ENCODE results near the gene BDH2.

Gene BDH2

DNA sequence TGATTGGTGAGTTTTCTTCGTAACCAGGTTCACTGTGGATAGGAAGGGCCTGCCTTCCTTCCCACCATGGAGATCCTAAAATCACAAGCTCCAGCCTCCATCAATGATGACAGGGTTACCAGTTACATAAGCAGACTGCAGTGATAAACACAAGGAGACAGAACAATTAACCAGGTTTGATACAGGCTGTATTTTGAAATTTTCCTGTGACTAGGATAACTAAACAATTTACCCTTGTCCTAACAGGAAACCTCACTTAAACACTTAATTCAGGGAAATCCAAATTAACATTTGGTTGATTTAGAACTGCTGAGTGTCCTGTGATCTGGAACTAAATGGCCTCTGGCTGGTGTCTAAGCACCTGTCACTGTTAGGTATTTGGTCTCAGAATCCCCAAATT, 20.0 kb downstream of the BDH2 start:
- no peak for DNase-seq

DNA sequence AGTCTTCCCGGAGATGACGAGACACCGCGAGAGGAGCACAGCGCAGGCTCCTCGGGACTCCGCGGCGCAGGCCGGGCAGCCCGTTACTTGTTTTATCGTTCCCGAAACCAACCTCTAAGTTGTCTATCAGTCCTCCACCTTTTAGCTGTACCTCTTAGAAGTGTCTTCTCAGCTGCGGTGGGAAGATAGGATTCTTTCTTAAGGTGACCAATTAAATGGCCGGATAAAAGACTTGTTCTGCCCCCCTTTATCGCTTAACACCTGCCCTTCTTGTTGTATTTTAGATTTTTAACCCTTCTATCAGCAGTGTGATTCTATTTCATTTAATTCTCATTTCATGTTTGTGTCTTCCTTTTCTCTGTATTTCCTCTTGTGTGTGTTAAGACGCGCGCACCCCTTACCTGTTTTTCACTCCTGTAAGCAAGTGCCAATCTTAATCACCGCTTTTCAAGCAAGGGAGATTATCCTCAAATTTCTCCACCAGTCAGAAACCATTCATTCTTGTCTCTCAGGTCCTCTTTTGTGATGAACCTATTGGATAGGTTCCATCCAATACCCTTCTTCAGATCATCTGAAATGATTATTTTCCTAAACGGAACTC, 22.8 kb downstream of the BDH2 start, which contains the start of gene SLC9B2:
Gene SLC9B2, minus strand, starts transcription at position 15 of the 601 bp plus-strand sequence. CDS start 9,211 bp downstream, outside the sequence.
- peak; percentile 15 for DNase-seq

DNA sequence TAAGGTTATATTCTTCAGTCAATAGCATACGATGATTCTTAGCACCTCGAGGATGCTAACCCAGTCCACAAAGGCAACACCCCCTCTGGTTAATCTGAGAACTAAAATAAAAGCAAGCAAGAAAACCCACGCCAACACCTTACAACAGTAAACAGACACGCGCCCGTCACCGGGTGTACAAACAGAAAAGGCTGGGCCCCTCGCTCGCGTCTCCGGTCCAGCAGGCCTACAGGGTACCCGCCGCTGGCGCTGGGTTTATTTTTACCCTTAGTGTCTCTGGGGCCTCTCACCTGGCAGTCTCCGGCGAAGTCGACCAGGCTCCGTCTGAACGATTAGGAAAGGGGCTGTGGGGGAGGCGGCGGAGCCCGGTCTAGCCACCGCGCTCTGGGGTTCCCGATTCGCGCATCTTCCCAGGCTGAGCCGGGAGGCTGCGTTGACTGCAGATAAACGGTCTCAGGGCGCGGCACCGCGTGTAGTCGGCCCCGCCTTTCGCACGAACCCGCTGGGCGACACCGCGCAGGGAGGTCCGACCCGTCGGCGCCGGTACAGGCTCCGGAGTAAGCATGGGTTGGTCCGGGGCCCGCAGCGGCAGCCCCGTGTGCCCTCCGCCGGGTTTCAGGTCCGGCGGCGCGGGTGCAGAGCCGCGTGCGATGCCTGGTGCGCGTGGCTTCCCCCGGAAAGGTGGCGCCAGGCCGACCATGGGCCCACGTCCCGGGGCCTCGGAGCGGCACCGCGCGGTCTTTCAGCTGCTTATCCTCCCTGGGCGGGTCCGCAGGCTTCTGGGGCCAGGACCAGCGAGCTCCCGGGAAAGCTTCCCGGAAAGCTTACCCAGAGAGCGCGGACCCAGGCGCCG, 23.5 kb downstream of the BDH2 start:
- peak; percentile 73 for DNase-seq

DNA sequence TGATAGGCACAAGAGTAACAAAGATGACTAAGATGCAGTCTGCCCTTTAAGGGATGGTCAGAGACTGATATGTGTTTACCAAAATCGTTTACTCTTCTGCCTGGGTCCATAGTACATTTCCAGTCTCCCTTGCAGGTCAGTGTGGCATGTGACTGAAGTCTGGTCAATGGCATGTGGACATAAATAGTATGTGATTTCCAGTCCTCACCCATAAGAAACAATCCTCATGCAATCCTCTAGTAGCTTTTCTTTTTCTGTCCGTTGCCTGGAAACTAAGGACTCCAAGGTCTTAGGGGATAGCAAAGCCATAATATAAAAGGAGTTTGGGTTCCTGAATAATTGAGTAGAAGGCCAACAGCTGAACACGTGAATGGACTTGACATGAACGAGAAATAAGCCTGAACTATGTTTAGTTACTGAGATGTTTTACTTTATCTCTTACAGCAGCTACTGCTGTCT, 24.2 kb downstream of the BDH2 start:
- no peak for DNase-seq

DNA sequence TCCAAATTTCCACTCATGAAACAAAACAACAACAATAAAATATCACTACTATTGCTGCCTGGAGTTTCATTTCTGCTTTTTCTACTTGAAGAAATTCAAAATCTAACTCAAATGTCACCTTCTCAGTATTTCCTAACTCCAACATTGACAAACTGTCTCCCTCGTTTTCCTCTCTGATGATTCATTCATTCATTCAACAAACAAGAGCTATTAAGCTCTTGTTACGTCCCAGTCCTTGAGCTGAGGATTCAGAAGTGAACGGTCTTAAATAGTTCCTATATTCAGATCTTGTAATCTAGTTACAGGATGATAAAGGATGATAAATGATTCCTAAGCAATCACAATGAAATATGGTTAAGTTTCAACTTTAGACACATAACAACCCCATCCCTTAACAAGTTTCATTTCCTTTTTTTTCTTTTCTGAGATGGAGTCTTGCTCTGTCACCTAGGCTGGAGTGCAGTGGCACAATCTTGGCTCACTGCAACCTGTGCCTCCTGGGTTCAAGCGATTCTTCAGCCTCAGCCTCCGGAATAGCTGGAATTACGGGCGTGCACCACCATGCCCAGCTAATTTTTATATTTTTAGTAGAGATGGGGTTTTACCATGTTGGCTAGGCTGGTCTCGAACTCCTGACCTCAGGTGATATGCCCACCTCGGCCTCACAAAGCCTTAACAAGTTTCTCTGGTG, 24.7 kb downstream of the BDH2 start:
- DNase-seq, result no peak

DNA sequence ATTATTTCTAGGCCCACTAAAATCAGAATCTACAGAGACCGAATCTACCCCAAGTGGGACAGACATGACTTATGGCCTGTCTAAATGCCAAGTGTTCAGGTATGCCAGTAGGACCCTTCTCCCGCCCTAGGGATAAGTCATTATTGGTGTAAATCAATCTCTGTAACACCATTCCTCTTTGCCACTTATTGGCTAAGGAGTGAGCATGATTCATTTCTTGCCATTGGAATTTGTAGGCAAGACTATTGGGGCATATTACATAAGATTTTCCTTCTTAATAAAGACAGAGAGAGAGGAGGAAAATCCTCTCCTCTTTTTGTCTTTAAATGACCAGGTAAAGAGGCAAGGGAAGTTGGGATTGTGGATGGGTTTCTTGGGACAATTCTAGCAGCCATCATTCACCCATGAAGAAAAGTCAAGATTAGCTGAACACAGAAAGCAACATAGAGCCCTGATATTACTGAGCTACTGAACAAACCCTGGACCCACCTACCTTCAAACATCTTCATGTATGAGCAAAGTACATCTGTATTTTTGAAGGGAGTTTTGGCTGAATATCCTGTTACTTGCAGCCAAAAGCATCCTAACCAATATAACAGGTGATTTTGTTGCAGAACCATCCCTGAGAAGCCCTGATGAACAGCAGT, 25.7 kb downstream of the BDH2 start:
- no peak for DNase-seq

DNA sequence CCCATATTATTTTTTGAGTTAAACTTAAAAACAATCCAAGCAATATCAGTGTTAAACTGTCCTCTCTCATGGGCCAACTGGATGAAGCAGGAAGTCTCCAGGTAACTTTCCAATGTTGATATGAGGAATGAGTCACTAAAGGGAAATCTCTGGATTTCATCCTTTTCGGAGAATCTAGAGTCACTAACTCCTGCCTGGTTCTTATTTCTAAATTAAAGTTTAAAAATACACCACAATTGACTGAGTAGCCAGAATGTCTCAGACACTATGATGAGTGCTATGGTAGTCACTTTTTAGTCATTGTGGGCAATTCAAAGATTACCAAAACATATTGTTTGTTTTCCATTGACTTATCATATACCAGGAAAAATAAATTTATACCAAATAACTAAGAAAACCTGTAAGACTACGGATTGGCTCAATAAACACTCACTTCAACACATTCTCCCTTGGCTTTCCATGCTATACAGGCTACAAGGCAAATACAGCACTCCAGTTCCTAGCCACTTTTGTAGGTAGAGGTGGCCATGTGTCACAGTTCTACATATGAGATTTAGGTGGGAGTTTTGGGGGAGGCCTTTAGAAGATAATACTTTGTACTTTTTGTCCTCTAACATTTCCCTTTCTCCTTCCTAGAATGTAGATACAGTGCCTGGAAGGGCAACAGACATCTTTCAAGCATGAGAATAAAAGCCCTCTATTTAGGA, 31.6 kb downstream of the BDH2 start:
- no peak for DNase-seq

DNA sequence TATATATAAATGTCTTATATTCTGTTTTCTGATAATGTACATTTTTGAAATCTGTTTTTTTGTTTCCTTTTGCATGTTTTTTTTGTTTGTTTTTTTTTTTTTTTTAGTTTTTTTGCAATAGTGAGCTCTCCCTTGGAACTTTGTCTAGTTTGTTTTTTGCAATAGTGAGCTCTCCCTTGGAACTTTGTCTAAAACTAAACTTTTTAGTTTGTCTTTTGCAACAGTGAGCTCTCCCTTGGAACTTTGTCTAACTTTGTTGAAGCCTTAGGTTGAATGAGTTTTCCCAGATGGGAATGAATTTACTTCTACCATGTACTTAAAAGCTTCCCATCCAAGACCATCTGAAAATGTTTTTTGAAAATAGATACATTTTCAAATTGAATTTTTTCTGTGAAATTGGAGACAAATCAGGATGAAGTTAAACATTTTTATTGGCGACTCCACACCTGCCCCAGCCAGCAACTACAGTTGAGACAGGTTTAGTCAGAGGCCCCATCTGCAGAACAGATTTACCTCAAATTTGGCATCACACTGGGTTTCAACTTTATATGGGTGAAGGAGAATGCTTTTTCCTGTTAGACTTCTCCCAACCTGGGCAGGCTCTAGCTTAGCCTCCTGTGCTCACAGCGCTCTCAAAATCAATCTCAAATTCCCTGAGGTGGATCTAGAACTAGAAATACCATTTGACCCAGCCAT, 39.0 kb downstream of the BDH2 start:
- DNase-seq, result no peak

DNA sequence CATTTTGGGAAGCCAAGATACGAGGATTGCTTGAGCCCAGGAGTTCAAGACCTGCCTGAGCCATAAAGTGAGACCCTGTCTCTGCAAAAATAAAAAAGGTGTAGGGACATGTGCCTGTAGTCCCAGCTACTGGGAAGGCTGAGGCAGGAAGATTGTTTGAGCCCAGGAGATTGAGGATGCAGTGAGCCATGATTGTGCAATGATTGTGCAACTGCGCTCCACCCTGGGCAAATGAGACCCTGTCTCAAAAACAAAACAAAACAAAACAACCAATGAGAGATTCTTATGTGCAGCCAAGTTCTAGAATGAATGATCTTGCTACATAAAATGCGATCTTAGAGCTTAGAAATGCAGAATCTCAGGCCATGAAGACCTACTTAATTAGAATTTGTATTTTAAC, 45.6 kb downstream of the BDH2 start:
- no peak for DNase-seq

DNA sequence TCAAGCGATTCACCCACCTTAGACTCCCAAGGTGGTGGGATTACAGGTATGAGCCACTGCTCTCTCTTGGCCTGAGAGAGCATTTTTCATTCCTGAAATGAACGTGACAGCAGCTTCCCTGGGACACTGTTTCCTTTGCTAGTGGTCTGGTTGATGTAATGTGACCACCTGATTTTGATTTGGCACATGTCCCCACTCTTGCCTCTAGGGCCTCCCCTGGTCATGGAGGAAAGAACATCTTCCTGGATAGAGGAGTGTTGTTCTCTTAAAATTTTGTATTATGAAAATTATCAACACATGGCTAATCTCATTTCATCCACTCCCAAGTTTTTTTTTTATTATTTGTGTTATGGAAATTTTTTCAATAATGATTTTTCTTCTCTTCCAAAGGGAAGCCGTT, 46.9 kb downstream of the BDH2 start:
- no peak for DNase-seq

DNA sequence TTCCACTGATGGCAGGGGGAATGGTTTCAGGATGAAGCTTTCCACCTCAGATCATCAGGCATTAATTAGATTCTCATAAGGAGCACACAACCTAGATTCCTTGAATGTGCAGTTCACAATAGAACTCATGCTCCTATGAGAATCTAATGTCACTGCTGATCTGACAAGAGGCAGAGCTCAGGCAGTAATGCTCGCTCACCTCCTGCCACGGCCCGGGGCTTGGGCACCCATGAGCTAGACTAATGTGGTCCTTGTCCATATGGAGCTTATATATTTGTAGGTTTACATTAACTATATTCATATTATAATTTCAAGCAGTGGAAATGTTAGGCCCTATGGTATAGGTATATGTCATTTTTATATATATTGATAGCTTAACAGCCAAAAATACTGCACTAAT, 47.5 kb downstream of the BDH2 start:
- no peak for DNase-seq

DNA sequence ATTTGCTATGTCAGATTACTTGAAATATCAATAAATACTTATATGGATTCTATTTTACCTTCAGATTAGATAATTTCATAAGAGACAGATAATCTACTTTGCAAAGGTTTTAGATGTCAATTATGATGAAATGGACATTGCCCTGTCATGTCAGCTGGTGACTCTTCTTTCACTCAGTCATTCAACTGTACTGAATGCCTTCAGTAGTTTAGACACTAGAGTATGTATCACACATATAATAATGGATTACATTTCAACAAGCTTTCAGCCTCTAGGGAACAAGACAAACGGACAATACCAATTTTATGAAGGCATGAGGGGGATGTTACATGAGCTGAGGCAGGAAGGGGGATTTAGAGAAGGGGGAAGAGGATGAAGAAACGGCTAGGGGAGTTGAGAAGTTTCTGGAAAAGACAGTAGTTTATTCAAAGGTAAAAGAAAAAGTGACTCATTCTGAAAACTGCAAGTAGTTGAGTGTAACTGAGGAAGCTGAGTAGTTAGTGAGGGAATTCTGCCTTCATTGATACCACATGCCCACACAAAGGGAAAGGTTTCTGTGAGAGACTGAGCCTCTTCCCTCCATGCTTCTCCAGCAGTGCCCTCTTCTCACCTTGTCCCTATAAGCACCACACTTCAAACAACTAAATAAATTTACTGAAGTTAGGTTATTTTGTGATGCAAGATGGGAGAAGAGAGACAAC, 48.7 kb downstream of the BDH2 start:
- DNase-seq, result peak; percentile 18

DNA sequence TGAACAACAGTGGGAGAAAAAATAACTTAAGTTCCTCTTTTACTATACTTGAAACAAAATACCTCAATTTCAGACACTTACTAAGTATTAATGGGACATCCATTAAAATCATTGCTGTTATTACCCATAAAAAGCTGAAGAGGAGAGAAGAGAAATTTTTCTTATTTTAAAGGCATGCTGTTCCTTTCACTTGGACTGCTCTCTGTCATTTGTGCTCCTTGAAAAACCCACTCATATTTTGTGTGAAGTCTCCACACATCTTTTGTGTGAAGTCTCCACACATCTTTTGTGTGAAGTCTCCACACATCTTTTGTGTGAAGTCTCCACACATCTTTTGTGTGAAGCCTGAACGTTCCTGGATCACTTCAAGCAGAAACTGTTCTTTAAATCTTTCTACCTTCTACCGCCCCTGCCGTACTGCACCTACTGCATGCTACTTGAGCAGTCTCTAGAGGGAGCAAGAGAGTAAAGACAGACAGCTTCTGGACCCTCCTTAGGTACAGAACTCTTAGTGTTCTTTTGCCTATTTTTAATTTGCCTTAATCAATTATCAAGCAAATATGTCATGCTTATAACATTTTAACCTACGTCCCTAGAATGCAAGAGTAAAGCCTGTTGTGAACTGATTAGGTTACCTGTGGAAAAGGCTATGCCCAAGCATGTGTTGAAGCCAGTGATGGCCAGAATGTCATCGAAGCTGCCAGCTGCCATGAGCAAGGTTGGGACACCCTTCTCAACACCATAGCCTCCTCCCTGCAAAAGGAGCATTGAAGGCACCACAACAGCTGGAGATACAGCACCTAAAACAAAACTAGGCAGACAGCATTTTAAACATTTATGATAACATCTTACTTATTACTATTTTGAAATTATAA, 53.0 kb downstream of the BDH2 start:
- DNase-seq, result peak; percentile 58

DNA sequence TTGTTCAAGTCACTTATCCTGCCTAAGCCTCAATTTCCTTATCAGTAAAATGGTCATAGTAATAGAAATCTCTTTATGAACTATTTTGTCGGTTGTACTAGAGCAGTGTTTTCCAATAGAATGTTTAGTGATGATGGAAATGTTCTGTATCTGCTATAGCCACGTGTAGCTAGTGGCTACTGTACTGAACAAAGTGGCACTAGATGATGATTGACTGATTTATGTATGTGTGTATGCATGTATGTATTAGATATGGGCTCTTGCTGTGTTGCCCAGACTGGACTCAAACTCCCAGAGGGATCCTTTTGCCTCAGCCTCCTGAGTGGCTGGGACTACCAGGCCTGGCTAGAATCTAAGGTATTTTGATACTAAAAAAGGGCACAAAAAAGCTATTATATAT, 55.5 kb downstream of the BDH2 start:
- no peak for DNase-seq

DNA sequence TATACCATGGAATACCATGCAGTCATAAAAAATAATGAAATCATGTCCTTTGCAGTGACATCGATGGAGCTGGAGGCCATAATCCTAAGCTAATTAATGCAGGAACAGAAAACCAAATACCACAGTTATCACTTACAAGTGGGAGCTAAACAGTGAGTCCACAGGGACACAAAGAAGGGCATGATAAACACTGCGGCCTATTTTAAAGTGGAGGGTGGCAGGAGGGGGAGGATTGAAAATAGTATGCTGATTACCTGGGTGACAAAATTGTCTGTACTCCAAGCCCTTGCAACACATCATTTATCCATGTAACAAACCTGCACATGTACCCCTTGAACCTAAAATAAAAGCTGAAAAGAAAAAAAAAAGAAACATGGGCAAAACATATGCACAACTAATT, 63.5 kb downstream of the BDH2 start:
- DNase-seq, result no peak

DNA sequence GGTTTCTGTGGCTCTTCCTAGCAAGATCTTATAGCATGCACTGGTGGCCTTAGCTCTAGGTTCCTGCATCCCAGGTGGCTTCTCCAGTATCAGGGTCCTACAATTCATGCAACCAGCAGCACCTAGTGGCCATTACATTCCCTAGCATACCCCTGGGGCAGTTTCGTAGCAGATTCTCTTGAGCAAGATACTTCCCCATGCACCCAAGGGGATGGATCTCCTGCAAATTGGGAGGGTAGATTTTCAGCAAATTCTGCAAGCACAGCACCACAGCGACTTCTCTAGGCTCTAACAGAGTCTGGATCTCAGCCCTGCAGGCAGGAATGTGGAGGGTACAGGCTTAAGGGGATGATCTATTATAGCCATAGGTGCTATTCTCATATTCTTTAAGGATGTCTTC, 67.1 kb downstream of the BDH2 start:
- DNase-seq, result peak; percentile 21

DNA sequence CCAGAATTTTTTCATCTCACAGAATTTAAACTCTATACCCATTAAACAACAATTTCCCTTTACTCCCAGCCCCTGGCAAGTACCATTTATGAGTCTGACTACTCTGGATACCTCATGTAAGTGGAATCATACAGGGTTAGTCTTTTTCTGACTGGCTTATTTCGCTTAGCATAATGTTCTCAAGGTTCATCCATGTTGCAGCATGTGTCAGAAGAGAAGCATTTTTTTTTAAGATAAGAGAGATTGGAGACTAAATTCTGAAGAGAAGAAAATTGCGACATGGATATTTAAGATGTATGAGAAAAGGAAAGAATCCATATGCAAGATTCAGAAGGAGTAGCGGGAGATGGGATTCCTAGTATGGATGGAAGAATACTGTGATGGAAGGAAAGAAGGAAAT, 68.8 kb downstream of the BDH2 start:
- DNase-seq, result no peak

DNA sequence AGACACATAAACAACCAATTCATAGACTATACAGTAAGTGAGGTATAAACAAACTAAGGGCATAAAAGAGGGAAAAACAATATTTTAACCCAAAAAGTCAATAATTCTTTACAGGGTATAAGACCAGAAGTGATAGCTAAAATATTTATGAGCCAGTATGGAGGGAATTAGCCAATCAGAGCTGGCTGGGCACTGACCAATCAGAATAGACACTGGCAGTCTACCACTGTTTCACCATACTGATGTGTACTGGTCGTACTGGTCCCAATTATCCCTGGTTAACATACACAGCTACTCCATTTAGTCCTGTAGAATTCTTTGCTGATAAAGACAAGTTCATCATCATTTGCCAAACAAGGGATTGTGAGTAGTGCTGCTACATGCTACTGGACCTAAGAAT, 70.3 kb downstream of the BDH2 start:
- DNase-seq, result no peak

All from activated CD4-positive, alpha-beta T cell treated with anti-CD3 and anti-CD28 coated beads, Interleukin-10, Interleukin-2, amounts not matched to agents 100 ng/mL and 50 ng/mL, durations not matched to agents 16 hours and 8 hours (primary cell).